IMR-90 (cell line): ENCODE data around the gene CYSRT1. TPM values are rescaled to one million over a fixed set of nuclear protein-coding genes. Genes with fewer than 3 reads are reported as not detected.
A peak's percentile ranks its signal among the peaks of the same experiment; 100 is the strongest.

Experiments used
- ATAC-seq: fragments of 200-7000 bp; cut with Tn5 transposase; 2 replicates; pipeline ENCODE4 v1.9.1; 2020; ENCODE audit warnings: low read depth, mild to moderate bottlenecking, moderate library complexity
- BruUV-seq: library from RNA; stranded (reverse); fragments of 400-500 nt; replicated peaks from 2 replicates; lab custom pipeline; 2021; lab: Mats Ljungman, UMichigan
- CTCF ChIA-PET: fragments of 300-600 bp; formaldehyde crosslinking; extraction: SDS; loops from one replicate; lab custom pipeline; 2021; ENCODE audit warnings: antibody characterized with exemption; lab: Yijun Ruan, JAX
- POLR2A ChIA-PET: fragments of 300-600 bp; sonication (Branson Sonifier 250); formaldehyde crosslinking; loops from one replicate; lab custom pipeline; 2022; ENCODE audit warnings: antibody characterized with exemption; ENCODE audit not compliant: unreplicated experiment; lab: Charles Lee
- DNase-seq: peaks from one replicate; pipeline ENCODE4 v3.0.0; 2013
- H2AFZ ChIP-seq: replicated peaks from 2 replicates; pipeline ENCODE3; 2013; ENCODE audit warnings: low read length, mild to moderate bottlenecking; ENCODE audit not compliant: poor library complexity
- H2AK5ac ChIP-seq: 2 replicates; pipeline ENCODE4 v1.6.1; 2013; ENCODE audit warnings: low read depth, low read length, inconsistent platforms
- H2AK9ac ChIP-seq: replicated peaks from 2 replicates; pipeline ENCODE3; 2013; ENCODE audit warnings: mild to moderate bottlenecking, low read depth, low read length, moderate library complexity; ENCODE audit not compliant: poor library complexity
- H2BK120ac ChIP-seq: 2 replicates; pipeline ENCODE4 v1.6.1; 2013; ENCODE audit warnings: low read depth, low read length, inconsistent platforms
- H2BK15ac ChIP-seq: 3 replicates; pipeline ENCODE4 v1.6.1; 2013; ENCODE audit warnings: low read depth, low read length, inconsistent platforms
- H2BK20ac ChIP-seq: 2 replicates; pipeline ENCODE4 v1.6.1; 2013; ENCODE audit warnings: low read depth, mild to moderate bottlenecking, inconsistent platforms, low read length, moderate library complexity
- H2BK5ac ChIP-seq: 2 replicates; pipeline ENCODE4 v1.6.1; 2013; ENCODE audit warnings: mild to moderate bottlenecking, low read depth, low read length, inconsistent platforms; ENCODE audit not compliant: poor library complexity, severe bottlenecking
- H3K14ac ChIP-seq: replicated peaks from 2 replicates; pipeline ENCODE4 v1.6.1; 2013; ENCODE audit warnings: low read depth, low read length, inconsistent platforms
- H3K18ac ChIP-seq: 2 replicates; pipeline ENCODE4 v1.6.1; 2013; ENCODE audit warnings: low read depth, low read length, control low read depth
- H3K23ac ChIP-seq: 2 replicates; pipeline ENCODE4 v1.6.1; 2013; ENCODE audit warnings: low read depth, low read length, inconsistent platforms
- H3K27ac ChIP-seq: 2 replicates; pipeline ENCODE4 v1.5.1; 2013; ENCODE audit warnings: mild to moderate bottlenecking, control low read depth, low read length; ENCODE audit not compliant: insufficient read depth
- H3K27me3 ChIP-seq: 2 replicates; pipeline ENCODE4 v1.6.1; 2013; ENCODE audit warnings: low read length; ENCODE audit not compliant: control insufficient read depth, insufficient read depth
- H3K36me3 ChIP-seq: 2 replicates; pipeline ENCODE4 v1.6.1; 2013; ENCODE audit warnings: low read length, mixed read lengths; ENCODE audit not compliant: control insufficient read depth, insufficient read depth
- H3K4ac ChIP-seq: 2 replicates; pipeline ENCODE4 v1.6.1; 2013; ENCODE audit warnings: low read depth, low read length, inconsistent platforms
- H3K4me1 ChIP-seq: 2 replicates; pipeline ENCODE4 v1.6.1; 2013; ENCODE audit warnings: low read length, mixed read lengths; ENCODE audit not compliant: control insufficient read depth, insufficient read depth
- H3K4me2 ChIP-seq: 2 replicates; pipeline ENCODE4 v1.6.1; 2013; ENCODE audit warnings: low read depth, mild to moderate bottlenecking, control low read depth, low read length, moderate library complexity
- H3K4me3 ChIP-seq: 2 replicates; pipeline ENCODE4 v1.5.1; 2013; ENCODE audit warnings: low read depth, mild to moderate bottlenecking, control low read depth, low read length, moderate library complexity; ENCODE audit not compliant: insufficient read depth
- H3K56ac ChIP-seq: 2 replicates; pipeline ENCODE4 v1.6.1; 2013; ENCODE audit warnings: low read length, inconsistent platforms; ENCODE audit not compliant: insufficient read depth; ENCODE audit errors: extremely low read depth
- H3K79me1 ChIP-seq, 2 experiments: 2 replicates each; pipeline ENCODE4 v1.6.1; 2013; ENCODE audit warnings: low read length in 2 of 2, inconsistent platforms in 1 of 2, low read depth in 1 of 2
- H3K9ac ChIP-seq: 2 replicates; pipeline ENCODE4 v1.6.1; 2013; ENCODE audit warnings: low read depth, low read length, control low read depth
- H3K9me1 ChIP-seq: 2 replicates; pipeline ENCODE4 v1.6.1; 2013; ENCODE audit warnings: low read length, inconsistent platforms; ENCODE audit not compliant: insufficient read depth
- H3K9me3 ChIP-seq: 2 replicates; pipeline ENCODE4 v1.6.1; 2013; ENCODE audit warnings: low read length; ENCODE audit not compliant: control insufficient read depth, insufficient read depth
- H4K20me1 ChIP-seq: 2 replicates; pipeline ENCODE4 v1.6.1; 2013; ENCODE audit warnings: low read length, inconsistent platforms; ENCODE audit not compliant: insufficient read depth
- H4K5ac ChIP-seq: 2 replicates; pipeline ENCODE4 v1.6.1; 2013; ENCODE audit warnings: mild to moderate bottlenecking, low read depth, low read length, control low read depth
- H4K8ac ChIP-seq, 2 experiments: 2 replicates each; pipeline ENCODE4 v1.6.1; 2013; ENCODE audit warnings: low read depth in 2 of 2, low read length in 2 of 2, control low read depth in 1 of 2, inconsistent platforms in 1 of 2
- H4K91ac ChIP-seq: 2 replicates; pipeline ENCODE4 v1.6.1; 2013; ENCODE audit warnings: low read depth, low read length, inconsistent platforms; ENCODE audit not compliant: insufficient read depth
- BHLHE40 ChIP-seq: fragments of 150-350 bp; IDR thresholded peaks from 2 replicates; pipeline ENCODE4 v1.6.1; 2016; ENCODE audit warnings: mild to moderate bottlenecking, low read depth, low read length
- CEBPB ChIP-seq: IDR thresholded peaks from 2 replicates; pipeline ENCODE4 v1.6.1; 2012; ENCODE audit warnings: low read depth, low read length, improper control_type of control experiment
- CHD1 ChIP-seq: IDR thresholded peaks from 2 replicates; pipeline ENCODE4 v1.6.1; 2012; ENCODE audit warnings: low read depth, low read length, improper control_type of control experiment
- CTCF ChIP-seq: conservative IDR thresholded peaks from 2 replicates; pipeline ENCODE4 v1.5.1; 2012; ENCODE audit warnings: mild to moderate bottlenecking, low read depth, low read length, improper control_type of control experiment
- ELK1 ChIP-seq: fragments of 150-350 bp; IDR thresholded peaks from 2 replicates; pipeline ENCODE4 v1.6.1; 2016; ENCODE audit warnings: low read depth, mild to moderate bottlenecking, low read length, moderate library complexity, borderline replicate concordance
- FOS ChIP-seq: fragments of 150-350 bp; IDR thresholded peaks from 2 replicates; pipeline ENCODE4 v1.6.1; 2016; ENCODE audit warnings: low read depth, low read length
- MAFK ChIP-seq: IDR thresholded peaks from 2 replicates; pipeline ENCODE4 v1.6.1; 2012; ENCODE audit warnings: low read depth, low read length, improper control_type of control experiment
- MXI1 ChIP-seq: IDR thresholded peaks from 2 replicates; pipeline ENCODE4 v1.6.1; 2012; ENCODE audit warnings: low read depth, mild to moderate bottlenecking, low read length, moderate library complexity, borderline replicate concordance
- NFE2L2 ChIP-seq: fragments of 150-350 bp; IDR thresholded peaks from 2 replicates; pipeline ENCODE4 v1.6.1; 2016; ENCODE audit warnings: low read depth, mild to moderate bottlenecking, low read length
- POLR2A ChIP-seq: IDR thresholded peaks from 2 replicates; pipeline ENCODE4 v1.6.1; 2012; ENCODE audit warnings: mild to moderate bottlenecking, low read depth, low read length
- RAD21 ChIP-seq: IDR thresholded peaks from 2 replicates; pipeline ENCODE4 v1.6.1; 2012; ENCODE audit warnings: low read length, improper control_type of control experiment
- RFX5 ChIP-seq: IDR thresholded peaks from 2 replicates; pipeline ENCODE4 v1.8.0; 2012; ENCODE audit warnings: low read depth, mild to moderate bottlenecking, low read length, moderate library complexity
- USF2 ChIP-seq: fragments of 150-350 bp; IDR thresholded peaks from 2 replicates; pipeline ENCODE4 v1.6.1; 2017; ENCODE audit warnings: mild to moderate bottlenecking, antibody characterized with exemption, low read length, low read depth
- WGBS, 2 experiments: methylation state at CpG; one replicate each; pipeline versions ENCODE4 v1.1.5 to v1.1.7; 2013; ENCODE audit warnings: missing lambda C conversion rate in 2 of 2; ENCODE audit not compliant: insufficient read length in 1 of 2; ENCODE audit errors: extremely low coverage in 2 of 2; 5-methylcytosine and 5-hydroxymethylcytosine counted together
- dilution Hi-C: fragments of 300-500 bp; cut with HindIII; formaldehyde crosslinking; loops from one replicate; pipeline ENCODE4 v1.14.3; 2018; ENCODE audit warnings: low sequenced_read_pairs; ENCODE audit not compliant: unreplicated experiment
- in situ Hi-C: fragments of 300-500 bp; cut with MboI; formaldehyde crosslinking; loops from 3 replicates; pipeline ENCODE4 v1.14.3; 2019; ENCODE audit warnings: low sequenced_read_pairs, inconsistent platforms, mixed read lengths
- intact Hi-C: fragments of 100-400 bp; cut with micrococcal nuclease; formaldehyde crosslinking; loops from 2 replicates; pipeline ENCODE4 v1.10.0; 2022
- polyA plus RNA-seq, 3 experiments: library from polyadenylated mRNA; depleted of rRNA; stranded (reverse); fragments of >200 nt; gene quantifications; 2 replicates each; pipeline ENCODE4 v1.2.3, GENCODE V29; 2012; ENCODE audit warnings: low replicate concordance in 1 of 3
- total RNA-seq: library from RNA; depleted of rRNA; stranded (reverse); fragments of >200 nt; gene quantifications from 2 replicates; pipeline ENCODE4 v1.2.3, GENCODE V29; 2012

The CYSRT1 gene
- total and polyA plus RNA-seq, 2 of the 4 experiments (the other 2 are of a cell fraction): 0.18 to 0.84 TPM

- H3K27me3 ChIP-seq: no peaks in the 10 kb centered on the region
- H3K4me2 ChIP-seq: no peak overlapping the region
- H4K20me1 ChIP-seq: peaks cover 23% of the 10 kb centered on the region
- no peak overlapping the region for H3K18ac ChIP-seq
- CTCF ChIA-PET: no interaction called here
- no peak overlapping the region for H2BK20ac ChIP-seq
- no peak overlapping the region for H3K4me3 ChIP-seq
- H3K4me1 ChIP-seq: peaks cover 21% of the 10 kb centered on the region
- no peaks in the 10 kb centered on the region for H3K9me3 ChIP-seq
- 72% methylated on average over 6 of the region's 15 CpGs; no CpG with 5 or more reads in 1 of the 2 experiments for WGBS, 2 experiments
- H3K79me1 ChIP-seq: peaks cover 11 to 63% of the 10 kb centered on the region in 2 experiments
- DNase-seq (no peak), ATAC-seq (no peak)
- no peak overlapping the region for H3K23ac ChIP-seq
- POLR2A ChIA-PET: no interaction called here
- no peak overlapping the region for H3K14ac ChIP-seq
- no peak overlapping the region for H4K5ac ChIP-seq
- TF ChIP-seq CEBPB: no peak
- no peak for TF ChIP-seq CTCF
- TF ChIP-seq MXI1: no peak
- TF ChIP-seq RFX5: no peak
- TF ChIP-seq NFE2L2: no peak
- no peak for TF ChIP-seq FOS
- TF ChIP-seq BHLHE40: no peak
- no peak for TF ChIP-seq ELK1
- TF ChIP-seq CHD1: no peak
- TF ChIP-seq POLR2A: no peak
- no peak for TF ChIP-seq MAFK
- no peak for TF ChIP-seq USF2
- no peak for TF ChIP-seq RAD21
- no peak overlapping the region for H4K91ac ChIP-seq
- H3K56ac ChIP-seq: no peak overlapping the region
- no peak overlapping the region for H2BK15ac ChIP-seq
- no peak overlapping the region for H2BK120ac ChIP-seq
- intact Hi-C loops: no loop called here
- in situ Hi-C loops: no loop called here
- H2BK5ac ChIP-seq: no peak overlapping the region
- H2AK5ac ChIP-seq: no peak overlapping the region
- H3K9ac ChIP-seq: no peak overlapping the region
- peaks cover 36% of the 10 kb centered on the region for H3K36me3 ChIP-seq
- H4K8ac ChIP-seq: no peak overlapping the region
- BruUV-seq: no TSS peak
- H3K27ac ChIP-seq: no peak overlapping the region
- no peak overlapping the region for H2AFZ ChIP-seq
- dilution Hi-C loops: no loop called here
- peaks cover 10% of the 10 kb centered on the region for H3K9me1 ChIP-seq
- peak overlapping the region; percentile 72 for H2AK9ac ChIP-seq
- no peak overlapping the region for H3K4ac ChIP-seq
Observed at GRCh38 chr9:137273611-137274320, 48.8 kb downstream of the CYSRT1 start.
